Raji (cell line): ENCODE measurements around the gene PITRM1.

Experiments
- POLR2A ChIP-seq: IDR thresholded peaks from 2 replicates; pipeline ENCODE4 v1.6.1; 2011; ENCODE audit warnings: low read depth, low read length, control low read depth; ENCODE audit not compliant: insufficient read depth

Gene PITRM1

DNA sequence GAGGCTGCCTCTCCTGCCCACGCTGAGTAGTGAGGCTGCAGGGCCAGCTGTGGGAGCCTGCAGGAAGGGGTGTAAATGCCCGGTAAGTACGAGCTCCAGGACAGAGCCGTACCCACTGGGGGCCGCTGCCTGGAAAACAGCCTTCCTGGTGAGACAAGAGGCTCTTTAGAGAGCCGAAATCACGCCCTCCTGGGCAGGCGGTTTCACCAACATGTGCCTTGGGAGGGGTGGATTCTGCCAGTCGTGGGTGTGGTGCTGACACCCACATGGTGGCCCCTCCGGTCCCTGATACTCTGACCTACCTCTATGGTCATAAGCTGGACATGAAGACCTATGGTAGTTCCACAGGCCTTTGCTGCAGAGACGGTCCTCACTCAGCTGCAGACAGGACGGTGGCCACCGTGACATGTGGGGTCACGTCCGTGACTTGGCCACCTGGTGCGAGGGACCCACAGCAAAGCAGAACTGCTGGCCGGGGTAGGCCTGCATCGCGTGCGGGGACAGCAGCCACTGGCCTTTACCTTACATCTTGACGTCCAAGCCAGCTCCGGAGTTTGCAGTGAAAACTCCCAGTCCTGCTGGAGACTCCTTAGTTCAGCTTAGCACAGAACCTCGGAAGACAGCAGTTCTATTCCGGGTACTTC is 46.9 kb downstream of the PITRM1 start:
- no peak for TF ChIP-seq POLR2A

DNA sequence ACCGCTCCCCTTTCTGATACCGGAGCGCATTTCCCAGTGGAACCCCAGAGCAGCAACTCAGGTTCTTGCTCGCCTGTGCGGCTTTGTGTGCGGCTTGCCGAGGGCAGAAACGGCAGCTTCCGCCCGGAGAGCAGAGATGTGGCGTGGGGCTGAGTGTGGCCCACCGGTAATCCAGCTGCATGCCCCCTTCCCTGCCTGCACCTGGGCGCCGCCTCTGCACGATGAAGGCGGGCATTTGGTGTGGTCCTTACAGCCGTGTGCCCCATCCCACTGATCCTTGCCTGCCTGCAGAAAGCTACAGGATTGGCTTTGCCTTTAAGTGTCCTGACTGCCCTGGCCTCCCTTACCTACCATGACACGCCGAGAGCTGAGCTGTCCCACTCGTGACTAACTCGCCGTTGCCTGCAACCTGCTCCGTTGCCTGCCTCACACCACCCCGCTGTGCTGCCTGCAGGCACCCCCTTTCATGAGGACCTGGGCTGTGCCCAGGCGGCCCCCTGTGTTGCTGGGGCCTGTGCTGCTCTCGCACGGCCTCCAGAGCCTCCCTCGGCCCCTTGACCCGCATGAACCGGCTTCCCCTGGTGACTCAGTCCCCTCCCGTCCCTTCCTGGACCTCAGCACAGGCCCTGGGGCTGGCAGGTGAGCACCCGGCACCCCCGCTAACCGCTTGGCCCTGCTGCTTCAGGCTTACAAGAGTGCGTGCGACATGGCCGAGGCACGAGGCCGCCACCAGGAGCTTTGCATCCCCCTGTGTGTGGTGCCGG is 48.0 kb downstream of the PITRM1 start:
- no peak for TF ChIP-seq POLR2A

DNA sequence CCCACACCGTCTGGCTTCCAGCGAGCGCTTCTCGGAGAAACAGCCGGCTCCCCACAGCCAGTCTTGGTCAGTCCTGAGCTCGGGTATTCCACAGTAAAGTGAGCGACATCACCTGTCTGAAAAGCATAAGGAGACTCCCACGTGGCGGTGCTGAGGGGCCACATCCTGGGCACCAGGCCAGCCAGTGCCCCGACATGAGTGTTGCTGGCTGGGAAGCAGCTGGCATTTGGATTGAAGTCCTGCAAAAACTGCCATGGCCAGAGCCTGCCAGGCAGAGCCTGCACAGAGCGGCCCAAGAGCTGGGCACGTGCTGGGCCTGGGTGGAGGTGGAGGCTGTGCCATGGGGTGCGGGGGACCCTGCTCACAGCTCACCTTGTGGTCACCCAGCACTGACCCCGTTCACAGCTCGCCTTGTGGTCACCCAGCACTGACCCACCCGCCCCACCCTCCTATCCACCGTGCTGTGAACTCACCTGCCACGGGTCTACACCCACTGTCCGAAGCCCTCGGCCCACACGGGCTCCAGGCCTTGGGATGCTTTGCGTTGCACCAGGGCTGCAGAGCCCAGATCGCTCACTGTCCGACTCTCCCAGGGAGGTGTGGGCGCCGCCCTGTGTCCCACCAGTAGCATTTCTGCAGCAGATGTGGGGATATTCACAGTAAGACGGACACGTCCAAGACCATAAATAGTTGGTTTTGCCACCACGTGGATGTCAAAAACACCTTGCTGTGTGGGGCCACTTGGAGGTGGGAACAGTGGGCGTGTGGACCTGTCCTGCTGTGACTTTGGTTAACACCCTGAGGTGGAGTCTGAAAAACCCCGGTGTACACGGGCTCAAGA is 48.8 kb downstream of the PITRM1 start:
- no peak for TF ChIP-seq POLR2A

DNA sequence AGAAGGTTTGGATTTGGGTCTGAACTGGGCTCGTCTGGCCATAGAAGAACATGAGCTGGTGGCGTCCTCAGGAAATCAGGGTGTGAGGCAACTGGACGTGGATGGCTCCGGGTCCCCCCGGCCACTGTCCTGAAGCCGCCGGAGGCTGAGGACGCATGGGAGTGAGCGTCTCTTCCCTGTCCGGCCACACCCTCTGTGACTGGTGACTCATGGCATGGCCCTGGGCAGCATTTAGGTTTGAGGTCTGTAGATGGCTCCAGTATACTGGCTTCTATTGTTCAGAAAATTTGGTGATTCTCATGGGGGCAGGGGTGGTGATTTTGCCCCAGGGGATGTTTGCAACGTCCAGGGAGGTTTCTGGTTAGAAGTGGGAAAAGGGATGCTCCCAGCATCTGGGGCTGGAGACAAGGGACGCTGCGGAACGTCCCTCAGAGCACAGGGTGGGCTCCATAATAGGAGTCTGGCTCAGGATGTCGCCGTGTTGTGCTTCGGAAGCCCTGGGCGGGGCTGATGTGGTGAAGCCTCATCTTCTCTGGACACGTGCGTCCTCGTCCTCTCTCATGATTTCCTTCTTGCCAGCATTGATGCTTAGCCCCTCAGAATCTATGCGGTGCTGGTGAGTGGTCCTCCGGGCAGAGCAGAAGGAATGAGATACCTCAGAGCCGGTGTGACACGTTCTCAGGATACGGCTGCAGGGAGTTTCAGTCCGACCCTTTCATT is 49.9 kb downstream of the PITRM1 start:
- no peak for TF ChIP-seq POLR2A

DNA sequence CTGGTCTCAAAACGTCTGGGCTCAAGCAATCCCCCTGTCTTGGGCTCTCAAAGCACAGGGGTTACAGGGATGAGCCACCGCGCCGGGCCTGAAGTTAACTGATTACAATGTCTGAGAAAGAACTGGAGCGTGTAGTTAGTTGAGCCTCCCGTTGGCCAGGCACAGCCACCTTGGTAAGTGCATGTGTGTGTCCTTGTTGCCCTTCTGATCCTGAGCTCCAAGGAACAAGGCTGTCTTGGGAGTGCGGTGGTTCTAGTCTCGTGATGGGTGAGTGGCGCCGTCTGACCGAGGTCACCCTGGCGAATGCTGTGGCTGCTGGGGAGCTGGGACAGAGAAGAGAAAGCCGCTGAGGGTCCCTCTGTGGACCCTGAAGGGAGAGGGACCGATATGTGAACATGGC is 50.5 kb downstream of the PITRM1 start:
- TF ChIP-seq POLR2A, result no peak

DNA sequence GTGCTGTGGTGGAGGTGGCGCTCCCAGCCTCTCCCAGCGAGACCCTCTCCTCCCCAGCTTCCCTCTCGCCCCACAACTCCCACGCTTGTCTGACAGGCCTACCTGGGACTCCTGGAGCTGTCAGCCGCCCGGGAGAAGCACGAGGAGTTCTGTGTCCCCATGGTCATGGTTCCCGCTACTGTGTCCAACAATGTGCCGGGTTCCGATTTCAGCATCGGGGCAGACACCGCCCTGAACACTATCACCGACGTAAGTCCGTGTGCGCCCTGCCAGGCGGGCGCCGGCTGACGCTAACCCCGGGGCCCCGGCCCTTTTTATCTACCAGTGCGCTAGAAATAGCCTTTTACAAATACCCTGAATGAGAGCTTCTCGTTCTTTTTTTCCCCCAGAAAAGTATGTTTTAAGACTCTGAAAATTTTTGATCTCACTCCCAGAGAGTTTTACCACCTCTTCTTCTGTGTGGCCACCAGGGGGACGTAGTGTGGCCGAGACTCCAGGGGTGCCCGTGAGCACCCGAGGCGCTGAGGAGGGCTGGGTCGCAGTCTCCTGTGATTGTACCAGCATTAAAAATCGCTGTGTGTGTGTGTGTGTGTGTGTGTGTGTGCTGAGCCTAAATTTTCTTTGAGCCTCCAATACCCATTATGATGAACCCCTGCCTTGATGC is 52.7 kb downstream of the PITRM1 start:
- TF ChIP-seq POLR2A, result no peak

DNA sequence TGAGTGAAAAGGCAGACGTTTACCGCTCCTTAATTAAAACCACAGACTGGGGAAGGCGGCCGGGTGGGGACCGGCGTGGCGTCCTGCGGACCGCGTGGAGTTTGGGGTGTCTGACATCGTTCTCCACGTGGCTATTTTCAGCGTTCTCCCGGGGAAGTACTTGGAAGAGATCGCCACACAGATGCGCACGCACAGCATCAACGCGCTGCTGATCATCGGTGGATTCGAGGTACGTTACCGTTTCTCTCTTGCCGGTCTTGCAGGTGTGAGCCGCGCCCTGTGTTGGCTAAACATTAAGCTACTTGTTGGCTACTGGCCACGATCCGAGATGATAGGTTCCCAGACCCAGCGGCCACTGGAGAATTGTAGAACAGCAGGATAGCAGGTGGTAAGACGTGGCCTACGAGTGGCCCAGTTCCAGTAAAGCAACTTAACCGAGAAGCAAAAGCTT is 53.9 kb downstream of the PITRM1 start:
- no peak for TF ChIP-seq POLR2A

DNA sequence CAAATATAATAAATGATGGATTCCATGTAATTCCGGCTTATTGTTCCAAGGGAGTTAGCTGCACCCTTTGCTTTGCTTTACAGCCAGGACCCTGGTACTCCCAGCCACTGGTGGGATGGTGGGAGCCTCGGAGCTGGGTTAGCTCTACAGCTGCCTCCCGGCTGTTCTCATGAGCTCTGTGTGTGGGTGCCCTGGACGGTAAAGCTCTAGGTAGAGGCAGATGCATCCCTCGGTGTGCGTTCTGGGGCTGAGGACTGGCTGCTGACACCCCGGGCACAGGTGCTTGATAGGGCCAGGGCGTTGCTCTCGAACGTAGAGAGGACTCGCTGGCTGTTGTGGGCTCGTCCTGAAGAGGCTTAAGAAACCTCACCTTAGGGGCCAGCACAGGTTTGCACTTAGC is 55.1 kb downstream of the PITRM1 start:
- TF ChIP-seq POLR2A, result no peak

DNA sequence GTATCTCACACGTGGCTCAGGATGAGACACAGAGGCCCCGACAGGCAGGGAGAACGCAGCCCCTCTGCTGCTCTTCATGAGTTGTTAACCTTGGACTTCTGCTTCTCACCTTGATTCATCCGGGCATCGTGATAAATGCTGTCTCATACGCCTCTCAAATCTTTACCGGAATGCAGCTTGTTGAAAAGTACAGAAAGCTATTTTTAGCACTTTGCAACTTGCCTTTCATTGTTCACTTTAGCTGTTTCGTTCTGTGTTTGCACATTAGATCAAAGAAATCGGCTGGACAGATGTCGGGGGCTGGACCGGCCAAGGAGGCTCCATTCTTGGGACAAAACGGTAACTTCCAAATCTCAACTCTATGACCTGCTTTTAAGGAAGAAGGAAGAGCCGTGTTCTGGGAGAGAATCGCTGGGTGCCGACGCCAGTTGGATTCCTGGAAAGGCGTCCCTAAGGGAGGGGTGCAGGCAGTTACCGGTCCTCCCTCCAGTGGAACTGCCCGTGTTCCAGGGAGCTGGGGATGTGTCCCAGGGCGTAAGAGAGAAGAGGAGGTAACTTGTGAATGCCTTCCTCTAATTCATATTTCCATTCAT is 56.0 kb downstream of the PITRM1 start:
- no peak for TF ChIP-seq POLR2A

DNA sequence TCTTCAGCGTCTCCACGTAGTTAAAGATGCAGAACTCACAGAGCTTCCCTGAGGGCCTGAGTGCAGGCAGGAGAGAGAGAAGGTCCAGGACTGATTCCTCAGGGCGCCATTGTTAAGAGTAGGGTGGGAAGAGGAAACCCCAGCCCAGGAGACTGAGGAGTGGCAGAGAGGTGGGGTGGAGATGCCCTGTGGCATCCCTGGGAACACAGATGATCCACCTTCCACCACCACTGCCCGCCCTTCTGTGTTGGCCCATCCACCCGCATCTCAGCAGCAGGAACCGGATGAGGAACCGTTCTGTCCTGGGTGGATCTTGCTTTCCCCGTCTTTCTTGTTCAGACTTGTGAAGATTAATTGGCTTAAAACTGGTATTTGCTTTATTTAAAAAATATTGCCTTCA is 56.9 kb downstream of the PITRM1 start:
- TF ChIP-seq POLR2A, result no peak

DNA sequence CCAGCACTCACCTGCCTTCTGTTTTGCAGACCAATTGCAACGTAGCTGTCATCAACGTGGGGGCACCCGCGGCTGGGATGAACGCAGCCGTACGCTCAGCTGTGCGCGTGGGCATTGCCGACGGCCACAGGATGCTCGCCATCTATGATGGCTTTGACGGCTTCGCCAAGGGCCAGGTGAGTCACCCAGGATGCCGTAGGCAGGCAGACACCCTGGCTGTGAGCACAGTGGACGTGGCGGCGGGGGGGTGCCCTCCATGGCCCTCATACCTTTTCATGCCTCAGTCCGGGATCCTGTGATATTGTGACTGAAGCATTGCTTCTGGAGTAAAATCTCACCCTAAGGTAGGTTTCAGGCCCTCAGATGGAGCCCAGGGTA is 59.2 kb downstream of the PITRM1 start:
- no peak for TF ChIP-seq POLR2A

DNA sequence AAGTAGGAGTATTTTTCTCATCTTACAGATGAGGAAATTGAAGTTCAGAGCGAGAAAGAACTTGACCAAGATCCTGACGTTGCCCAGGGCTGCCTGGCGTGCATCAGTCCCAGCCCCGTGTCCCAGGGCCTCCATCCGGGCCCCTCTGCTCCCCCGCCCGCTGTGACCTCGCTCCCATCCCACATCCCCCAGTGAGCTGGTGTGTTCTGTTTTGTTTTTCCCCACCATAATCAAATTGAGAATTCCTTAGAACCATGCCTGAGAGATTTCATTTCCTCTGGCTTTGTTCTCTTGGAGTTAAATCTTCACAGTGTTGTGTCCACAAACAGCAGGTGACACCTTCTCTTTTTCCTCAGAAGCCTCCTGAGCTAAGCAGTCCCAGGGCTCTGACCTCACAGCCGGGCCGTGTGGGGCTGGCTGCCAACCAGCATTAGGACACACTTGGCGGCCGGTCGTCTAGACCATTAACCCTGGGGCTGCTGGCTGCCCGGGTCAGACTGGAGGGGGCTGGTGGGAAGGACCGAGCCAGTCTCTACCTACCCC is 60.9 kb downstream of the PITRM1 start:
- TF ChIP-seq POLR2A, result no peak

DNA sequence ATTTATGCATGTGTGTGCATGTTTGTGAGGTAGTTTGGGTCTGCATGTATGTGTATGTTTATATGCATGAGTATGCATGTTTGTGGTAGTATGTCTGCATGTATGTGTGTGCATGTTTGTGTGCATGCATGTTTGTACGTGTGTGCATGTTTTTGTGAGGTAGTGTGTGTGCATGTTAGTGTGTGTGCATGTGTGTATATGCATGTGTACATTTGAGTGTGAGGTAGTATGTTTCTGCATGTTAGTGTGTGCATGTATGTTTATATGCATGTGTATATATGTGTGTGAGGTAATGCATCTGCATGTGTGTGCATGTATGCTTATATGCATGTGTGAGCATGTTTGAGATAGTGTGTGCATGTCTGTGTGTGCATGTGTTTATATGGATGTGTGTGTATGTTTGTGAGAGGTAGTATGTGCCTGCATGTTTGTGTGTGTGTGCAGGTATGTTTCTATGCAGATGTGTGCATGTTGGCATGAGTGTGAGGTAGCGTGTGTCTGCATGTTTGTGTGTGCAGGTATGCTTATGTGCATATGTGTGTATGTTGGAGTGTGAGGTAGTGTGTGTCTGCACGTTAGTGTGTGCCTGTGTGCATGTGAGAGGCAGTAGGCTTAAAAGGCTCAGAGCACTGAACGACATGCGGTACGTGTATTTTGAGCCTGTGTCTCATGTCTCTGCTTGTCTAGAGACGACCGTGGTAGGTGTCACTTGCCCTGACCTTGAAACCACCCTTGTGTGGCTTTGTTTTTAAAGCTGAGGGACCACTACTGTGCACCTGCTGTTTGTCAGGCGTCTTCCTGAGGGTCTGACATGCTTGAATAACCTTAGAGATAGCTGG is 61.6 kb downstream of the PITRM1 start:
- TF ChIP-seq POLR2A, result no peak

DNA sequence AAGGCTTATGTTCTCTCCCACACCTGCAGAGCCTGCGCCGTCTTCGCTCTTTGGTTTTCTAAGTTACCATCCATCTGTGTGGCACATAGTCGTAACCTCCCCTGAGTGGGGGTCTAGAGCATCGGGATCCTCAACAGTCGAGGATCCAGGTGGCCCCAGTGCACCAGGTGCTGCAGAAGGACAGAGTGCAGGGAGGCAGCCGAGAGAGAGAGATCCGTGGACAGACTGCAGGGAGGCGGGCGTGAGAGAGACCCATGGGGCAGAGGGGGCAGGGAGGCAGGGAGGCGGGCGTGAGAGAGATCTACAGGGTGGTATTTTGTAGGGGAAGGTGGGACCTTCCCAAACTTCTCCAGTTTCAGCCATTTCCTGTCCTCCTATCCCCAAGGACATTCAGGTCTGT is 62.9 kb downstream of the PITRM1 start:
- TF ChIP-seq POLR2A, result no peak

DNA sequence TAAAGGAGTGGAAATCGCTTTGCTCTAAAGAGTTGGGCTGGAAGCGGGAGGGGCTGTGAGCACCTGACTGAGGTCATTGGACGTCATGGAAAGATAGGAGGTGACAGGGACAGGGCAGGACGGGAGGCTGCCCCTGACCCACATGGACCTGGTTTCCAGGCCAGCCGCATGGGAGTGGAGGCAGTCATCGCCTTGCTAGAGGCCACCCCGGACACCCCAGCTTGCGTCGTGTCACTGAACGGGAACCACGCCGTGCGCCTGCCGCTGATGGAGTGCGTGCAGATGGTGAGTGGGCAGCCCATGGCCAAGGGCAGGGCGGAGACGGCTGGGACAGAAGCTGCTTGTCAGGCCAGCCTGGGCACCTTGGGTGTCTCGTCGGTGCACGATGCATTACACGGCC is 63.4 kb downstream of the PITRM1 start:
- TF ChIP-seq POLR2A, result no peak
